WTC11 (cell line): ENCODE results near the gene SRPK3. TPM values are rescaled to one million over a fixed set of nuclear protein-coding genes. Genes with fewer than 3 reads are reported as not detected.
"Not testable (repeated sequence)": the region's sequence is repeated elsewhere in the genome, so short reads cannot be mapped to it uniquely, and the experiment has no call there.

Source experiments
- ATAC-seq: fragments of 200-7000 bp; cut with Tn5 transposase; 2 replicates; pipeline ENCODE4 v1.10.0; 2021; ENCODE audit warnings: mild to moderate bottlenecking, moderate library complexity
- CTCF ChIA-PET: fragments of 300-600 bp; sonication (Branson Sonifier 250); formaldehyde crosslinking; loops from one replicate; lab custom pipeline; 2021; ENCODE audit warnings: antibody characterized with exemption; lab: Charles Lee
- POLR2A ChIA-PET: fragments of 350-600 bp; sonication (Branson Sonifier 250); formaldehyde crosslinking; loops from one replicate; lab custom pipeline; 2021; ENCODE audit warnings: antibody characterized with exemption; lab: Charles Lee
- DNase-seq: peaks from one replicate; pipeline ENCODE4 v3.0.0; 2021; ENCODE audit warnings: low spot score
- H3K27ac Mint-ChIP-seq: 2 replicates; pipeline ENCODE4 v1.8.0; 2021; ENCODE audit warnings: mixed read lengths
- H3K27me3 Mint-ChIP-seq: 2 replicates; pipeline ENCODE4 v1.8.0; 2021; ENCODE audit warnings: low read depth, mild to moderate bottlenecking, moderate library complexity, mixed read lengths
- H3K36me3 Mint-ChIP-seq: 2 replicates; pipeline ENCODE4 v1.8.0; 2021; ENCODE audit warnings: mixed read lengths
- H3K4me1 Mint-ChIP-seq: 2 replicates; pipeline ENCODE4 v1.8.0; 2022; ENCODE audit warnings: mixed read lengths
- H3K4me3 Mint-ChIP-seq: 2 replicates; pipeline ENCODE4 v1.8.0; 2021; ENCODE audit warnings: mild to moderate bottlenecking, moderate library complexity, mixed read lengths
- H3K9me3 Mint-ChIP-seq: 2 replicates; pipeline ENCODE4 v1.8.0; 2021; ENCODE audit warnings: mixed read lengths
- ATF3 ChIP-seq: sonication (generic); formaldehyde crosslinking; conservative IDR thresholded peaks from 2 replicates; pipeline ENCODE4 v1.8.1; 2022; ENCODE audit warnings: mild to moderate bottlenecking, missing genetic modification reagents
- EMX1 ChIP-seq: fragments of 250-450 bp; sonication (Bioruptor Pico); IDR thresholded peaks from 2 replicates; pipeline ENCODE4 v1.8.0; 2021; ENCODE audit warnings: mild to moderate bottlenecking
- GABPB1 ChIP-seq: sonication (generic); formaldehyde crosslinking; IDR thresholded peaks from 2 replicates; pipeline ENCODE4 v1.8.1; 2023; ENCODE audit warnings: mild to moderate bottlenecking, missing genetic modification reagents
- GTF2I ChIP-seq: fragments of 250-450 bp; sonication (Bioruptor Pico); conservative IDR thresholded peaks from 2 replicates; pipeline ENCODE4 v1.4.0; 2021; ENCODE audit warnings: mild to moderate bottlenecking
- NFE2L1 ChIP-seq: sonication (generic); formaldehyde crosslinking; IDR thresholded peaks from 2 replicates; pipeline ENCODE4 v1.8.1; 2023; ENCODE audit warnings: missing genetic modification reagents
- NFYB ChIP-seq: sonication (generic); formaldehyde crosslinking; conservative IDR thresholded peaks from 2 replicates; pipeline ENCODE4 v1.8.0; 2022; ENCODE audit warnings: low read depth, missing genetic modification reagents
- PRDM15 ChIP-seq: sonication (generic); formaldehyde crosslinking; IDR thresholded peaks from 2 replicates; pipeline ENCODE4 v1.8.0; 2022; ENCODE audit warnings: missing genetic modification reagents
- TCF7 ChIP-seq: sonication (generic); formaldehyde crosslinking; IDR thresholded peaks from 2 replicates; pipeline ENCODE4 v1.8.0; 2022; ENCODE audit warnings: mild to moderate bottlenecking, low read depth, missing genetic modification reagents, moderate library complexity
- ZBTB21 ChIP-seq: sonication (generic); formaldehyde crosslinking; IDR thresholded peaks from 2 replicates; pipeline ENCODE4 v1.8.1; 2023; ENCODE audit warnings: mild to moderate bottlenecking, missing genetic modification reagents, borderline replicate concordance
- ZNF425 ChIP-seq: fragments of 250-450 bp; sonication (Bioruptor Pico); conservative IDR thresholded peaks from 2 replicates; pipeline ENCODE4 v1.9.0; 2021; ENCODE audit warnings: mild to moderate bottlenecking
- total RNA-seq: library from RNA; stranded (reverse); gene quantifications from 3 replicates; pipeline ENCODE4 v1.2.3, GENCODE V29; 2021
- TF ChIP-seq, protein P1 (sequence below): sonication (generic); formaldehyde crosslinking; IDR thresholded peaks from 2 replicates; pipeline ENCODE4 v1.8.1; 2023; ENCODE audit warnings: mild to moderate bottlenecking, missing genetic modification reagents, moderate library complexity
- TF ChIP-seq, protein P2 (sequence below): fragments of 250-450 bp; sonication (Bioruptor Pico); IDR thresholded peaks from 2 replicates; pipeline ENCODE4 v1.9.0; 2021; ENCODE audit warnings: moderate library complexity, mild to moderate bottlenecking, inconsistent platforms, borderline replicate concordance
- TF ChIP-seq, protein P3 (sequence below): sonication (generic); formaldehyde crosslinking; IDR thresholded peaks from 2 replicates; pipeline ENCODE4 v1.8.1; 2022; ENCODE audit warnings: low read depth, mild to moderate bottlenecking, moderate library complexity, missing genetic modification reagents, borderline replicate concordance

SRPK3 gene
- total RNA-seq, 1 experiment from 2014 or later: not detected

DNA sequence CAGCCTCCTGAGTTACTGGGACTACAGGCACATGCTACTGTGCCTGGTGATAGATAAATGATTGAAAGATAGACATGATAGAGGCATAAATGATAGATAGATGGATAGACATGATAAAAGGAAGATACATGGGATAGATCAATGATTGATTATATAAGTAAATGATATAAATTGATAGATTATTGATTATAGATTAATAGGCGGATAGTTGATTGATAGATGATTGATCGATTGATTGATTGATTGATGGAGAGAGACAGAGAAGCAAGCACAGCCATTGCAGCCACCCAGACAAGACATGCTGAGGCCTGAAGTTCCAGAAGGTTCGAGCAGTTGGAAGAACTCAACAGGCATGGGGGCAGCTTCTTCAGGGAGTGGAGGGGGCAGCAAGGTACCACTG, 34.5 kb upstream of the SRPK3 start (continued):
- TF ChIP-seq PRDM15 (CRISPR knock-in tag): no peak
- TF ChIP-seq, all 79 proteins: peak for 0

GRCh38 chrX:153746991-153747390, 33.9 kb upstream of the SRPK3 start:
- H3K9me3 Mint-ChIP-seq, POLR2A ChIA-PET: not testable (repeated sequence)

GRCh38 chrX:153749017-153749416, 31.8 kb upstream of the SRPK3 start:
- H3K9me3 Mint-ChIP-seq, H3K36me3 Mint-ChIP-seq, H3K27me3 Mint-ChIP-seq, H3K4me3 Mint-ChIP-seq, H3K4me1 Mint-ChIP-seq, POLR2A ChIA-PET, H3K27ac Mint-ChIP-seq, DNase-seq, ATAC-seq, CTCF ChIA-PET: not testable (repeated sequence)

More at GRCh38 chrX:153746991-153747390, 33.9 kb upstream of the SRPK3 start:
- H3K4me1 Mint-ChIP-seq, DNase-seq, H3K27me3 Mint-ChIP-seq, CTCF ChIA-PET, H3K4me3 Mint-ChIP-seq, ATAC-seq, H3K27ac Mint-ChIP-seq, H3K36me3 Mint-ChIP-seq: not testable (repeated sequence)

- H3K4me1 Mint-ChIP-seq: no peaks in the 10 kb centered on the region
- no peaks in the 10 kb centered on the region for H3K27me3 Mint-ChIP-seq
- no peaks in the 10 kb centered on the region for H3K36me3 Mint-ChIP-seq
- ChIA-PET POLR2A (no interaction called here), CTCF (no interaction called here)
- DNase-seq: no peak
- no peaks in the 10 kb centered on the region for H3K9me3 Mint-ChIP-seq
- no peak overlapping the region for H3K27ac Mint-ChIP-seq
- no peak overlapping the region for H3K4me3 Mint-ChIP-seq
- ATAC-seq: no peak
- TF ChIP-seq NFYB: no peak
Measured at GRCh38 chrX:153750127-153750774, 30.6 kb upstream of the SRPK3 start.

DNA sequence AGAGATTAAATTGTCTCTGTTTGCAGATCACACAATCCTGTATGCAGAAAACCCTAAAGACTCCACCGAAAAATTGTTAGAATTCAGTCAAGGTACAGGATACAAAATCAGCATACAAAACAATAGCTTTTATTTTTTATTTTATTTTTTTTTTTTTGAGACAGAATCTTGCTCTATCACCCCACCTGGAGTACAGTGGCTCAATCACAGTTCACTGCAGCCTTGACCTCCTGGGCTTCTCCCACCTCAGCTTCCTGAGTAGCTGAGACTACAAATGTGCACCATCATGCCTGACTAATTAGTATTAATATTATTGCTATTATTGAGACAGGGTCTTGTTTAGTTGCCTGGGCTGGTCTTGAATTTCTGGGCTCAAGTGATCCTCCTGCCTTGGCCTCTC, 25.7 kb upstream of the SRPK3 start:
- Mint-ChIP-seq H3K4me3 (no peak overlapping the region), H3K27me3 (no peaks in the 10 kb centered on the region; the same call in 1 of the 2 replicates), H3K4me1 (no peaks in the 10 kb centered on the region), H3K36me3 (no peaks in the 10 kb centered on the region), H3K9me3 (peaks cover 7% of the 10 kb centered on the region), H3K27ac (no peak overlapping the region)
- DNase-seq: no peak
- ChIA-PET CTCF (interaction anchor here (0.6 to 1.4 kb wide), 6 partner anchors 13 to 168 kb away, joined by 3 to 7 read pairs (median 4); partner anchors contain the start of genes IDH3G and SSR4), POLR2A (no interaction called here)
- ATAC-seq: no peak; the same call in 1 of the 2 replicates
- no peak for TF ChIP-seq GABPB1 (CRISPR knock-in tag)
- TF ChIP-seq, protein P1, sequence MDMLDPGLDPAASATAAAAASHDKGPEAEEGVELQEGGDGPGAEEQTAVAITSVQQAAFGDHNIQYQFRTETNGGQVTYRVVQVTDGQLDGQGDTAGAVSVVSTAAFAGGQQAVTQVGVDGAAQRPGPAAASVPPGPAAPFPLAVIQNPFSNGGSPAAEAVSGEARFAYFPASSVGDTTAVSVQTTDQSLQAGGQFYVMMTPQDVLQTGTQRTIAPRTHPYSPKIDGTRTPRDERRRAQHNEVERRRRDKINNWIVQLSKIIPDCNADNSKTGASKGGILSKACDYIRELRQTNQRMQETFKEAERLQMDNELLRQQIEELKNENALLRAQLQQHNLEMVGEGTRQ (CRISPR knock-in tag): no peak
- no peak for TF ChIP-seq ATF3
- no peak for TF ChIP-seq ZBTB21
- TF ChIP-seq TCF7 (CRISPR knock-in tag): no peak
- TF ChIP-seq GTF2I: no peak

- Mint-ChIP-seq H3K9me3 (no peaks in the 10 kb centered on the region), H3K36me3 (no peaks in the 10 kb centered on the region), H3K27me3 (no peaks in the 10 kb centered on the region), H3K4me3 (no peak overlapping the region), H3K27ac (no peak overlapping the region), H3K4me1 (peaks cover 3% of the 10 kb centered on the region; the same call in 1 of the 2 replicates)
- ChIA-PET CTCF (interaction anchor here (1.5 kb wide), 1 partner anchor 17 kb away, joined by 3 read pairs; no protein-coding TSS in a partner anchor), POLR2A (no interaction called here)
- ATAC-seq (no peak), DNase-seq (no peak)
- TF ChIP-seq, protein P2, sequence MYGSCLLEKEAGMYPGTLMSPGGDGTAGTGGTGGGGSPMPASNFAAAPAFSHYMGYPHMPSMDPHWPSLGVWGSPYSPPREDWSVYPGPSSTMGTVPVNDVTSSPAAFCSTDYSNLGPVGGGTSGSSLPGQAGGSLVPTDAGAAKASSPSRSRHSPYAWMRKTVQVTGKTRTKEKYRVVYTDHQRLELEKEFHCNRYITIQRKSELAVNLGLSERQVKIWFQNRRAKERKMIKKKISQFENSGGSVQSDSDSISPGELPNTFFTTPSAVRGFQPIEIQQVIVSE (CRISPR knock-in tag): no peak
- no peak for TF ChIP-seq ZNF425 (CRISPR knock-in tag)
- TF ChIP-seq, protein P3, sequence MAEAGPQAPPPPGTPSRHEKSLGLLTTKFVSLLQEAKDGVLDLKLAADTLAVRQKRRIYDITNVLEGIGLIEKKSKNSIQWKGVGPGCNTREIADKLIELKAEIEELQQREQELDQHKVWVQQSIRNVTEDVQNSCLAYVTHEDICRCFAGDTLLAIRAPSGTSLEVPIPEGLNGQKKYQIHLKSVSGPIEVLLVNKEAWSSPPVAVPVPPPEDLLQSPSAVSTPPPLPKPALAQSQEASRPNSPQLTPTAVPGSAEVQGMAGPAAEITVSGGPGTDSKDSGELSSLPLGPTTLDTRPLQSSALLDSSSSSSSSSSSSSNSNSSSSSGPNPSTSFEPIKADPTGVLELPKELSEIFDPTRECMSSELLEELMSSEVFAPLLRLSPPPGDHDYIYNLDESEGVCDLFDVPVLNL (CRISPR knock-in tag): no peak
- TF ChIP-seq TCF7 (CRISPR knock-in tag): no peak
- TF ChIP-seq EMX1 (CRISPR knock-in tag): no peak
- no peak for TF ChIP-seq NFE2L1 (CRISPR knock-in tag)
- TF ChIP-seq, protein P1 (CRISPR knock-in tag): no peak
Measured at GRCh38 chrX:153761863-153762262, 19.0 kb upstream of the SRPK3 start.
